HepG2 (cell line): ENCODE data around the gene PSKH1. TPM values are rescaled to one million over a fixed set of nuclear protein-coding genes. Genes with fewer than 3 reads are reported as not detected.

Experiments used
- KDM2A ChIP-seq: sonication (generic); formaldehyde crosslinking; IDR thresholded peaks from 2 replicates; pipeline ENCODE4 v1.4.0; 2020; ENCODE audit warnings: low read depth, missing genetic modification reagents, borderline replicate concordance
- KLF6 ChIP-seq: IDR thresholded peaks from 2 replicates; pipeline ENCODE4 v1.8.0; 2016; ENCODE audit warnings: missing biosample characterization, missing genetic modification reagents
- NFRKB ChIP-seq: fragments of 450-650 bp; IDR thresholded peaks from 2 replicates; pipeline ENCODE4 v1.6.1; 2017
- NR2F1 ChIP-seq, 2 experiments: fragments of 450-650 bp in 1 of 2; formaldehyde crosslinking in 1 of 2; IDR thresholded peaks; 2 replicates each; pipeline versions ENCODE4 v1.5.0 to v1.6.1; 2016 to 2020; ENCODE audit warnings: mild to moderate bottlenecking in 1 of 2, missing compliant biosample characterization in 1 of 2, missing genetic modification reagents in 1 of 2, moderate library complexity in 1 of 2
- RBM39 ChIP-seq: fragments of 200-400 bp; formaldehyde crosslinking; IDR thresholded peaks from one replicate; pipeline ENCODE4 v1.6.1; 2018; ENCODE audit warnings: antibody characterized with exemption, mild to moderate bottlenecking, low read depth, low read length; ENCODE audit not compliant: poor library complexity, severe bottlenecking
- TOE1 ChIP-seq: sonication (generic); formaldehyde crosslinking; IDR thresholded peaks from 2 replicates; pipeline ENCODE4 v1.4.0; 2020; ENCODE audit warnings: mild to moderate bottlenecking, missing genetic modification reagents
- TOPORS ChIP-seq: sonication (generic); formaldehyde crosslinking; IDR thresholded peaks from 2 replicates; pipeline ENCODE4 v1.8.0; 2023; ENCODE audit warnings: mild to moderate bottlenecking, missing genetic modification reagents
- YEATS2 ChIP-seq: sonication (generic); formaldehyde crosslinking; IDR thresholded peaks from 2 replicates; pipeline ENCODE4 v1.4.0; 2020; ENCODE audit warnings: missing genetic modification reagents, borderline replicate concordance
- ZNF263 ChIP-seq: sonication (generic); formaldehyde crosslinking; IDR thresholded peaks from 2 replicates; pipeline ENCODE4 v1.4.0; 2020; ENCODE audit warnings: missing genetic modification reagents
- ZNF619 ChIP-seq: sonication (generic); formaldehyde crosslinking; IDR thresholded peaks from 2 replicates; pipeline ENCODE4 v1.4.0; 2020; ENCODE audit warnings: mild to moderate bottlenecking, missing genetic modification reagents
- ZNF713 ChIP-seq: sonication (generic); formaldehyde crosslinking; IDR thresholded peaks from 2 replicates; pipeline ENCODE4 v1.4.0; 2020; ENCODE audit warnings: mild to moderate bottlenecking, missing genetic modification reagents
- ZNF776 ChIP-seq: sonication (generic); formaldehyde crosslinking; IDR thresholded peaks from 2 replicates; pipeline ENCODE4 v1.4.0; 2020; ENCODE audit warnings: mild to moderate bottlenecking, missing genetic modification reagents
- polyA plus RNA-seq, 8 experiments: library from polyadenylated mRNA; depleted of rRNA in 3 of 8; stranded (reverse) in 7 of 8; unstranded in 1 of 8; fragments of >200 nt; fragmentation: Illumina TruSeq in 4 of 8; extraction: Trizol in 4 of 8; gene quantifications; 2 replicates each; pipeline versions ENCODE4 v1.2.1 to v1.2.3, GENCODE V29; 2011 to 2016; ENCODE audit warnings: low read depth in 4 of 8, missing spikeins in 1 of 8, mixed read lengths in 1 of 8; ENCODE audit not compliant: insufficient read depth in 1 of 8
- total RNA-seq, 5 experiments: library from RNA; depleted of rRNA; stranded (reverse); fragments of >200 nt; fragmentation: Illumina TruSeq; extraction: Trizol; gene quantifications; 2 replicates each; pipeline ENCODE4 v1.2.3, GENCODE V29; 2016; ENCODE audit warnings: low read depth in 1 of 5
- TF ChIP-seq, protein P1 (sequence below): sonication (generic); formaldehyde crosslinking; IDR thresholded peaks from 2 replicates; pipeline ENCODE4 v1.4.0; 2020; ENCODE audit warnings: low read depth, missing genetic modification reagents
- TF ChIP-seq, protein P2 (sequence below): IDR thresholded peaks from 2 replicates; pipeline ENCODE4 v1.6.1; 2016; ENCODE audit warnings: low read depth
- TF ChIP-seq, protein P3 (sequence below): sonication (generic); formaldehyde crosslinking; IDR thresholded peaks from 2 replicates; pipeline ENCODE4 v1.4.0; 2020; ENCODE audit warnings: mild to moderate bottlenecking, missing genetic modification reagents, borderline replicate concordance
- TF ChIP-seq, protein P4 (sequence below): sonication (generic); formaldehyde crosslinking; IDR thresholded peaks from 2 replicates; pipeline ENCODE4 v1.8.0; 2022; ENCODE audit warnings: missing genetic modification reagents, mild to moderate bottlenecking, moderate library complexity, borderline replicate concordance

Gene PSKH1
- total and polyA plus RNA-seq, 2 of the 13 experiments (the other 11 are each of a cell fraction or from before 2014, with no cell fraction given): 8.4 to 19.1 TPM

DNA sequence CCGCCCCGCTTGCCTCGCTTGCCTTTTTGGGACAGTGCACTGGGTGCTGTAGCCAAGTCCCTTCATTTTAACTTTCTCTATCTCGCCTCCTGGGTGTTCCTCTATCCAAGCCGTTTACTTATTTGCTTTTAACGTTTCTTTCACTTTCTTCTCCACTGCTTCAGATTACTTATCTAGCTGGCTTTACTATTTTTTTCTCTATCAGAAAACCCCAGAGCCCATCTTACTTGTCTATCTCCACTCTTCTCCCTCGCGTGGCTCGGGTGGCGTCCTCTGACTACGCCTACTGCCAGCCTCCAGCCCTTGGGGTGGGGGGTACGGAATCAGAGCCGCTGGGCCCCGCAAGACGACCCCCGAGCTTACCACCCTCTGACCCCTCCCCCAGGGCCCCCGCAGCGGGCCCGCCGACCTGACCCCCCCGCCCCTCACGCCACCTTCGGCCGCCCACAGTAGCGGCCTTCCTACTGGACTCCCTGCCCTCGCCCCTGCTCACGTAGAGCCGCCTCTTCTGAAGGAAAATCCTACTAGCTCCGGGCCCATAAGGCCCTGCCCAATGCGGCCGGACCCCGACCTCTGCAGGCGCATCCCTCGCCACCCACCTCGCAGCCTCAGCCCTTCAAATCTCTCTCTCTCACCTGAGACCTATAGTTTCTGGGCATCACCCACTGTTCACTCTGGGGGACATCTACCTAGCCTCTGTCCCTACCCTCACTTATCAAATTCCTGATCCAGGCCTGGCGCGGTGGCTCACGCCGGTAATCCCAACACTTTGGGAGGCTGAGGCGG, 76.4 kb downstream of the PSKH1 start (continued):
- TF ChIP-seq, protein P1, sequence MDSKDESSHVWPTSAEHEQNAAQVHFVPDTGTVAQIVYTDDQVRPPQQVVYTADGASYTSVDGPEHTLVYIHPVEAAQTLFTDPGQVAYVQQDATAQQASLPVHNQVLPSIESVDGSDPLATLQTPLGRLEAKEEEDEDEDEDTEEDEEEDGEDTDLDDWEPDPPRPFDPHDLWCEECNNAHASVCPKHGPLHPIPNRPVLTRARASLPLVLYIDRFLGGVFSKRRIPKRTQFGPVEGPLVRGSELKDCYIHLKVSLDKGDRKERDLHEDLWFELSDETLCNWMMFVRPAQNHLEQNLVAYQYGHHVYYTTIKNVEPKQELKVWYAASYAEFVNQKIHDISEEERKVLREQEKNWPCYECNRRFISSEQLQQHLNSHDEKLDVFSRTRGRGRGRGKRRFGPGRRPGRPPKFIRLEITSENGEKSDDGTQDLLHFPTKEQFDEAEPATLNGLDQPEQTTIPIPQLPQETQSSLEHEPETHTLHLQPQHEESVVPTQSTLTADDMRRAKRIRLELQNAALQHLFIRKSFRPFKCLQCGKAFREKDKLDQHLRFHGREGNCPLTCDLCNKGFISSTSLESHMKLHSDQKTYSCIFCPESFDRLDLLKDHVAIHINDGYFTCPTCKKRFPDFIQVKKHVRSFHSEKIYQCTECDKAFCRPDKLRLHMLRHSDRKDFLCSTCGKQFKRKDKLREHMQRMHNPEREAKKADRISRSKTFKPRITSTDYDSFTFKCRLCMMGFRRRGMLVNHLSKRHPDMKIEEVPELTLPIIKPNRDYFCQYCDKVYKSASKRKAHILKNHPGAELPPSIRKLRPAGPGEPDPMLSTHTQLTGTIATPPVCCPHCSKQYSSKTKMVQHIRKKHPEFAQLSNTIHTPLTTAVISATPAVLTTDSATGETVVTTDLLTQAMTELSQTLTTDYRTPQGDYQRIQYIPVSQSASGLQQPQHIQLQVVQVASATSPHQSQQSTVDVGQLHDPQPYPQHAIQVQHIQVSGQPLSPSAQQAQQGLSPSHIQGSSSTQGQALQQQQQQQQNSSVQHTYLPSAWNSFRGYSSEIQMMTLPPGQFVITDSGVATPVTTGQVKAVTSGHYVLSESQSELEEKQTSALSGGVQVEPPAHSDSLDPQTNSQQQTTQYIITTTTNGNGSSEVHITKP: no peak
- peak; percentile 72 for TF ChIP-seq ZNF776 (CRISPR knock-in tag)
- TF ChIP-seq ZNF619 (CRISPR knock-in tag): no peak
- no peak for TF ChIP-seq RBM39
- TF ChIP-seq KDM2A (CRISPR knock-in tag): no peak; the same call in 1 of the 2 replicates
- TF ChIP-seq YEATS2 (CRISPR knock-in tag): no peak
- TF ChIP-seq ZNF263 (CRISPR knock-in tag): no peak
- no peak for TF ChIP-seq NFRKB
- no peak for TF ChIP-seq TOPORS (CRISPR knock-in tag)
- TF ChIP-seq TOE1 (CRISPR knock-in tag): no peak
- TF ChIP-seq, protein P2, sequence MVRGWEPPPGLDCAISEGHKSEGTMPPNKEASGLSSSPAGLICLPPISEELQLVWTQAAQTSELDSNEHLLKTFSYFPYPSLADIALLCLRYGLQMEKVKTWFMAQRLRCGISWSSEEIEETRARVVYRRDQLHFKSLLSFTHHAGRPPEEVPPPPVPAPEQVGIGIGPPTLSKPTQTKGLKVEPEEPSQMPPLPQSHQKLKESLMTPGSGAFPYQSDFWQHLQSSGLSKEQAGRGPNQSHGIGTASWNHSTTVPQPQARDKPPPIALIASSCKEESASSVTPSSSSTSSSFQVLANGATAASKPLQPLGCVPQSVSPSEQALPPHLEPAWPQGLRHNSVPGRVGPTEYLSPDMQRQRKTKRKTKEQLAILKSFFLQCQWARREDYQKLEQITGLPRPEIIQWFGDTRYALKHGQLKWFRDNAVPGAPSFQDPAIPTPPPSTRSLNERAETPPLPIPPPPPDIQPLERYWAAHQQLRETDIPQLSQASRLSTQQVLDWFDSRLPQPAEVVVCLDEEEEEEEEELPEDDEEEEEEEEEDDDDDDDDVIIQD (CRISPR knock-in tag): no peak
- no peak for TF ChIP-seq NR2F1 (CRISPR knock-in tag; IDR thresholded peaks at IDR 0.05)
- TF ChIP-seq, protein P3, sequence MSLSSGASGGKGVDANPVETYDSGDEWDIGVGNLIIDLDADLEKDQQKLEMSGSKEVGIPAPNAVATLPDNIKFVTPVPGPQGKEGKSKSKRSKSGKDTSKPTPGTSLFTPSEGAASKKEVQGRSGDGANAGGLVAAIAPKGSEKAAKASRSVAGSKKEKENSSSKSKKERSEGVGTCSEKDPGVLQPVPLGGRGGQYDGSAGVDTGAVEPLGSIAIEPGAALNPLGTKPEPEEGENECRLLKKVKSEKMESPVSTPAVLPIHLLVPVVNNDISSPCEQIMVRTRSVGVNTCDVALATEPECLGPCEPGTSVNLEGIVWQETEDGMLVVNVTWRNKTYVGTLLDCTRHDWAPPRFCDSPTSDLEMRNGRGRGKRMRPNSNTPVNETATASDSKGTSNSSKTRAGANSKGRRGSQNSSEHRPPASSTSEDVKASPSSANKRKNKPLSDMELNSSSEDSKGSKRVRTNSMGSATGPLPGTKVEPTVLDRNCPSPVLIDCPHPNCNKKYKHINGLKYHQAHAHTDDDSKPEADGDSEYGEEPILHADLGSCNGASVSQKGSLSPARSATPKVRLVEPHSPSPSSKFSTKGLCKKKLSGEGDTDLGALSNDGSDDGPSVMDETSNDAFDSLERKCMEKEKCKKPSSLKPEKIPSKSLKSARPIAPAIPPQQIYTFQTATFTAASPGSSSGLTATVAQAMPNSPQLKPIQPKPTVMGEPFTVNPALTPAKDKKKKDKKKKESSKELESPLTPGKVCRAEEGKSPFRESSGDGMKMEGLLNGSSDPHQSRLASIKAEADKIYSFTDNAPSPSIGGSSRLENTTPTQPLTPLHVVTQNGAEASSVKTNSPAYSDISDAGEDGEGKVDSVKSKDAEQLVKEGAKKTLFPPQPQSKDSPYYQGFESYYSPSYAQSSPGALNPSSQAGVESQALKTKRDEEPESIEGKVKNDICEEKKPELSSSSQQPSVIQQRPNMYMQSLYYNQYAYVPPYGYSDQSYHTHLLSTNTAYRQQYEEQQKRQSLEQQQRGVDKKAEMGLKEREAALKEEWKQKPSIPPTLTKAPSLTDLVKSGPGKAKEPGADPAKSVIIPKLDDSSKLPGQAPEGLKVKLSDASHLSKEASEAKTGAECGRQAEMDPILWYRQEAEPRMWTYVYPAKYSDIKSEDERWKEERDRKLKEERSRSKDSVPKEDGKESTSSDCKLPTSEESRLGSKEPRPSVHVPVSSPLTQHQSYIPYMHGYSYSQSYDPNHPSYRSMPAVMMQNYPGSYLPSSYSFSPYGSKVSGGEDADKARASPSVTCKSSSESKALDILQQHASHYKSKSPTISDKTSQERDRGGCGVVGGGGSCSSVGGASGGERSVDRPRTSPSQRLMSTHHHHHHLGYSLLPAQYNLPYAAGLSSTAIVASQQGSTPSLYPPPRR (CRISPR knock-in tag): no peak
- TF ChIP-seq, protein P4, sequence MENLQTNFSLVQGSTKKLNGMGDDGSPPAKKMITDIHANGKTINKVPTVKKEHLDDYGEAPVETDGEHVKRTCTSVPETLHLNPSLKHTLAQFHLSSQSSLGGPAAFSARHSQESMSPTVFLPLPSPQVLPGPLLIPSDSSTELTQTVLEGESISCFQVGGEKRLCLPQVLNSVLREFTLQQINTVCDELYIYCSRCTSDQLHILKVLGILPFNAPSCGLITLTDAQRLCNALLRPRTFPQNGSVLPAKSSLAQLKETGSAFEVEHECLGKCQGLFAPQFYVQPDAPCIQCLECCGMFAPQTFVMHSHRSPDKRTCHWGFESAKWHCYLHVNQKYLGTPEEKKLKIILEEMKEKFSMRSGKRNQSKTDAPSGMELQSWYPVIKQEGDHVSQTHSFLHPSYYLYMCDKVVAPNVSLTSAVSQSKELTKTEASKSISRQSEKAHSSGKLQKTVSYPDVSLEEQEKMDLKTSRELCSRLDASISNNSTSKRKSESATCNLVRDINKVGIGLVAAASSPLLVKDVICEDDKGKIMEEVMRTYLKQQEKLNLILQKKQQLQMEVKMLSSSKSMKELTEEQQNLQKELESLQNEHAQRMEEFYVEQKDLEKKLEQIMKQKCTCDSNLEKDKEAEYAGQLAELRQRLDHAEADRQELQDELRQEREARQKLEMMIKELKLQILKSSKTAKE (CRISPR knock-in tag): no peak
- no peak for TF ChIP-seq ZNF713 (CRISPR knock-in tag)
- no peak for TF ChIP-seq KLF6 (CRISPR knock-in tag)
